Testis (tissue), 2 donors: ENCODE measurements around the gene EXD1.

Experiments
- CTCF ChIP-seq, 3 experiments: fragments of 450-650 bp in 2 of 3; fragments of 200-600 bp in 1 of 3; sonication (generic) in 1 of 3; IDR thresholded peaks; one replicate each; pipeline ENCODE4 v1.5.1; 2016 to 2019; ENCODE audit warnings: antibody characterized with exemption in 3 of 3, mild to moderate bottlenecking in 2 of 3, moderate library complexity in 1 of 3
- POLR2A ChIP-seq: fragments of 450-650 bp; IDR thresholded peaks from one replicate; pipeline ENCODE4 v1.6.1; 2017; ENCODE audit warnings: antibody characterized with exemption, mild to moderate bottlenecking, moderate library complexity

DNA sequence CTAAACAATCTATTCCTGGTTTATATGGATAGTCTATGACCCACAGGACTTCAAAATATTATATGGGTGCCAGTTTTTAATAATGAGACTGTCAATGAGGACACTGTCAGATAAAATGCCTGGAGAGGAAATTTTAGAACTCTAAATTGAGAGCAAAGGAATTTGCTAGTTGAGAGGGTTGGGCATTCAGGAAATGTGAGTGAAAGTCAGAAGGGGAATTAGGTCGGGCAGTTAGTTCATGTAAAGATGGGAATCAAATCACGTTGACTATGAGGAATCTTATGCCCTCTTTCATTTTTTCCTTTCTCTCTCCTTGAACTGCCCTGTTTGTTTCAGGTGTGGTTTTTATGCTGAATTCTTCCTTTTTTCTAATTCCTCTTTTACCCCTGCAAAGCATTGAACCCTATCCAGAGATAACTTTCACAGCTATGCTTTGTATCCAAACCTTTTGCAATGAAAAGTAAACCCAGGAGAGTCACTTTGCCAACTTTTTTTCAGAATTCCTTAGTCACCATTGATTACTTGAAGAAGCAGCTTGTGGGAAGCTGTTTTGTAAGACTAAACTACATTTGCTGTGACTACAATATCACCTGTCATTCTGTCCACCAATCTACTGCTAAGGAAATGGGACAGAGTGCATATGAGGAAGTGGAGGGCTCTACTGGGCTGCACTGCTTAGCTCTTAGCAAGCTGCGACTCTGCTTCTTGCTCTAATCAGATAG is 28.4 kb upstream of the EXD1 start:
- TF ChIP-seq CTCF (IDR thresholded peaks at IDR 0.05) (no peak), POLR2A (no peak)
